Measurements from ENCODE around the gene CLEC1A.

DNA sequence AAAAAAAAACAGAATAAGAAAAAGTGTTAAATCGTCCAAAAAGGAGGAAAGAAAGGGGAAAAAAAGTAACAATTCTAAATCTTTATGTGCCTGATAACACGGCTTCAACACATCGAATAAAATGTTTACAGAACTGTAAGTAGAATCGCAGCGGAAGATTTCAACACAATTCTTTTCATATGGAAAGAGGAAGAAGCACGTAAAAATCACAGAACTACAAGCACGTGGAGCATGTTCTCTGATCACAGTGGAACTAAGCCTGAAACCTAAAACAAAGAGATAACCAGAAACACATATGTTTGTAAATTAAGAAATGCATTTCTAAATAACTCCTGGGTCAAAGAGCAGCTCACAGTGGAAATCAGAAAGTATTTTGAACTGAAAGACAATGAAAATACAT is 22.5 kb upstream of the CLEC1A start:
- TF ChIP-seq, protein P1, sequence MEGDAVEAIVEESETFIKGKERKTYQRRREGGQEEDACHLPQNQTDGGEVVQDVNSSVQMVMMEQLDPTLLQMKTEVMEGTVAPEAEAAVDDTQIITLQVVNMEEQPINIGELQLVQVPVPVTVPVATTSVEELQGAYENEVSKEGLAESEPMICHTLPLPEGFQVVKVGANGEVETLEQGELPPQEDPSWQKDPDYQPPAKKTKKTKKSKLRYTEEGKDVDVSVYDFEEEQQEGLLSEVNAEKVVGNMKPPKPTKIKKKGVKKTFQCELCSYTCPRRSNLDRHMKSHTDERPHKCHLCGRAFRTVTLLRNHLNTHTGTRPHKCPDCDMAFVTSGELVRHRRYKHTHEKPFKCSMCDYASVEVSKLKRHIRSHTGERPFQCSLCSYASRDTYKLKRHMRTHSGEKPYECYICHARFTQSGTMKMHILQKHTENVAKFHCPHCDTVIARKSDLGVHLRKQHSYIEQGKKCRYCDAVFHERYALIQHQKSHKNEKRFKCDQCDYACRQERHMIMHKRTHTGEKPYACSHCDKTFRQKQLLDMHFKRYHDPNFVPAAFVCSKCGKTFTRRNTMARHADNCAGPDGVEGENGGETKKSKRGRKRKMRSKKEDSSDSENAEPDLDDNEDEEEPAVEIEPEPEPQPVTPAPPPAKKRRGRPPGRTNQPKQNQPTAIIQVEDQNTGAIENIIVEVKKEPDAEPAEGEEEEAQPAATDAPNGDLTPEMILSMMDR (IDR thresholded peaks at IDR 0.05; ENCODE audit: borderline replicate concordance, extremely low read depth, low read length, poor library complexity, severe bottlenecking), result no peak
- no peak for TF ChIP-seq EZH2 (IDR thresholded peaks at IDR 0.05; ENCODE audit: borderline replicate concordance, low read depth, low read length, severe bottlenecking)

Data from DND-41 (cell line).